ENCODE data around the gene PDE4D. TPM values are rescaled to one million over a fixed set of nuclear protein-coding genes. Genes with fewer than 3 reads are reported as not detected.

PDE4D gene
- total and polyA plus RNA-seq, 2 of the 4 experiments (the other 2 are of a cell fraction), result 1.4 to 7.9 TPM

DNA sequence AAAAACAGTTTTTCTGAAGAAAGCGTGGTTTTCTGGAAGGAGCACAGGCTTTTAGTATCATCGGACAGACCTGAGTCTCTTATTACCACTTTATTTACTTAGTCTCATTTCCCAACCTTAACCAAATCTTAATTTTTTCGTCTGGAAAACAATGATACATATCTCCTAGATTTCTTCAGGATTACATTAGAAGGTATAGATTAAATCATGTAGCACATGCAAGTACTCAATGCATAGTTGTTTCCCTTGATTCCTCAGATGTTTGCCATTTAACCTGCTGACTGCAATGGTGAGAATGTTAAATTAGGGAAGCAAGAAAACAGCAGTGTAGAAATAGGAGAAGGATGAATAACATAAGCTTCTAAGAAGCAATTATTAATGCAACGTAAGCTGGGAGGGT lies 289.4 kb downstream of the PDE4D start:
- Histone ChIP-seq H2BK120ac (ENCODE audit: low read depth, low read length) (no peak overlapping the region), H2AFZ (replicated peaks; ENCODE audit: low read length, poor library complexity) (no peak overlapping the region), H3K23ac (ENCODE audit: low read depth, low read length) (no peak overlapping the region), H3K4ac (ENCODE audit: low read depth, low read length) (no peak overlapping the region), H2BK5ac (ENCODE audit: low read depth, low read length, poor library complexity, severe bottlenecking) (no peak overlapping the region), H3K79me1 (ENCODE audit: low read depth in 1 of 2, low read length in 2 of 2) (no peaks in the 10 kb centered on the region), H2AK5ac (ENCODE audit: low read depth, low read length) (no peak overlapping the region), H4K8ac (ENCODE audit: low read depth in 2 of 2, low read length in 2 of 2) (no peak overlapping the region), H3K36me3 (ENCODE audit: control insufficient read depth, insufficient read depth, low read length) (no peaks in the 10 kb centered on the region), H3K9me3 (ENCODE audit: control insufficient read depth, insufficient read depth, low read length) (no peaks in the 10 kb centered on the region), H2BK20ac (ENCODE audit: low read depth, low read length) (no peak overlapping the region), H4K5ac (ENCODE audit: low read depth, low read length) (no peak overlapping the region), H2AK9ac (replicated peaks; ENCODE audit: low read depth, low read length, poor library complexity) (no peak overlapping the region), H3K27me3 (ENCODE audit: control insufficient read depth, insufficient read depth, low read length) (peaks cover 4% of the 10 kb centered on the region; the same call in 1 of the 2 replicates), H3K18ac (ENCODE audit: low read depth, low read length) (no peak overlapping the region), H4K20me1 (ENCODE audit: insufficient read depth, low read length) (no peaks in the 10 kb centered on the region), H3K4me2 (ENCODE audit: low read depth, low read length) (no peak overlapping the region), H4K91ac (ENCODE audit: insufficient read depth, low read depth, low read length) (no peak overlapping the region), H3K14ac (replicated peaks; ENCODE audit: low read depth, low read length) (no peak overlapping the region), H2BK15ac (ENCODE audit: low read depth, low read length) (no peak overlapping the region), H3K4me1 (ENCODE audit: control insufficient read depth, insufficient read depth, low read length) (no peaks in the 10 kb centered on the region), H3K27ac (ENCODE audit: insufficient read depth, low read length) (no peak overlapping the region), H3K9ac (ENCODE audit: low read depth, low read length) (no peak overlapping the region), H3K4me3 (ENCODE audit: insufficient read depth, low read depth, low read length) (no peak overlapping the region), H3K56ac (ENCODE audit: extremely low read depth, insufficient read depth, low read length) (no peak overlapping the region), H3K9me1 (ENCODE audit: insufficient read depth, low read length) (no peaks in the 10 kb centered on the region)
- BruUV-seq (replicated peaks), result no TSS peak
- in situ Hi-C loops (cut with MboI; ENCODE audit: low sequenced_read_pairs) (no loop called here), intact Hi-C loops (cut with micrococcal nuclease) (no loop called here), dilution Hi-C loops (cut with HindIII; ENCODE audit: low sequenced_read_pairs, unreplicated experiment) (no loop called here)
- ChIA-PET POLR2A (ENCODE audit: unreplicated experiment) (no interaction called here), CTCF (no interaction called here)
- DNase-seq, result no peak
- 100% methylated on average over 1 of the region's 4 CpGs; no CpG with 5 or more reads in 1 of the 2 experiments for WGBS, 2 experiments (ENCODE audit: extremely low coverage in 2 of 2, insufficient read length in 1 of 2)
- no peak for TF ChIP-seq NFE2L2 (IDR thresholded peaks at IDR 0.05; ENCODE audit: low read depth, low read length)
- no peak for TF ChIP-seq MAZ (IDR thresholded peaks at IDR 0.05; ENCODE audit: borderline replicate concordance, low read depth, low read length)
- no peak for TF ChIP-seq SMC3 (IDR thresholded peaks at IDR 0.05; ENCODE audit: low read depth, low read length)
- no peak for TF ChIP-seq CHD1 (IDR thresholded peaks at IDR 0.05; ENCODE audit: low read depth, low read length)
- ATAC-seq (ENCODE audit: low read depth), result no peak

Measured in IMR-90 (cell line).